ENCODE measurements around the gene SV2B. TPM values are rescaled to one million over a fixed set of nuclear protein-coding genes. Genes with fewer than 3 reads are reported as not detected.

Gene SV2B
- total RNA-seq, 1 donor from 2014 or later, result 1.2 TPM

GRCh38 chr15:91228890-91229289 lies 128.8 kb downstream of the SV2B start:
- no peaks in the 10 kb centered on the region for H3K9me3 ChIP-seq
- H3K4me1 ChIP-seq, result no peaks in the 10 kb centered on the region
- TF ChIP-seq CTCF (IDR thresholded peaks at IDR 0.05), result no peak
- no peak overlapping the region for H3K4me3 ChIP-seq
- H3K27ac ChIP-seq, result no peak overlapping the region
- peaks cover 6% of the 10 kb centered on the region for H3K27me3 ChIP-seq (ENCODE audit: low read depth)
- intact Hi-C loops (cut with DNase I), result no loop called here
- no peak for DNase-seq
- no peaks in the 10 kb centered on the region for H3K36me3 ChIP-seq
- ATAC-seq, result no peak

- intact Hi-C loops (cut with DNase I), result no loop called here
- Histone ChIP-seq H3K36me3 (no peaks in the 10 kb centered on the region), H3K27ac (no peak overlapping the region), H3K4me1 (no peaks in the 10 kb centered on the region), H3K27me3 (ENCODE audit: low read depth) (peaks cover 3% of the 10 kb centered on the region), H3K4me3 (no peak overlapping the region), H3K9me3 (no peaks in the 10 kb centered on the region)
- ATAC-seq, result no peak
- DNase-seq, result no peak
- TF ChIP-seq CTCF (IDR thresholded peaks at IDR 0.05), result no peak
These were observed 131.6 kb downstream of the SV2B start for GRCh38 chr15:91231703-91232102.

GRCh38 chr15:91234759-91235158 lies 134.7 kb downstream of the SV2B start:
- peaks cover 16% of the 10 kb centered on the region for H3K27me3 ChIP-seq (ENCODE audit: low read depth)
- H3K36me3 ChIP-seq, result no peaks in the 10 kb centered on the region
- no peak overlapping the region for H3K4me3 ChIP-seq
- H3K9me3 ChIP-seq, result no peaks in the 10 kb centered on the region
- H3K27ac ChIP-seq, result no peak overlapping the region
- DNase-seq (no peak), ATAC-seq (no peak)
- H3K4me1 ChIP-seq, result no peaks in the 10 kb centered on the region
- intact Hi-C loops (cut with DNase I), result no loop called here
- no peak for TF ChIP-seq CTCF (IDR thresholded peaks at IDR 0.05)

- TF ChIP-seq CTCF (IDR thresholded peaks at IDR 0.05), result no peak
- peaks cover 20% of the 10 kb centered on the region for H3K27me3 ChIP-seq (ENCODE audit: low read depth)
- no peak overlapping the region for H3K4me3 ChIP-seq
- no peak for DNase-seq
- H3K27ac ChIP-seq, result no peak overlapping the region
- no peaks in the 10 kb centered on the region for H3K4me1 ChIP-seq
- ATAC-seq, result no peak
- H3K9me3 ChIP-seq, result no peaks in the 10 kb centered on the region
- intact Hi-C loops (cut with DNase I), result no loop called here
- H3K36me3 ChIP-seq, result no peaks in the 10 kb centered on the region
These were observed 135.3 kb downstream of the SV2B start for GRCh38 chr15:91235376-91235775.

- intact Hi-C loops (cut with DNase I), result no loop called here
- DNase-seq (no peak), ATAC-seq (no peak)
- Histone ChIP-seq H3K9me3 (no peaks in the 10 kb centered on the region), H3K27me3 (ENCODE audit: low read depth) (peaks cover 26% of the 10 kb centered on the region), H3K36me3 (no peaks in the 10 kb centered on the region), H3K27ac (no peak overlapping the region), H3K4me1 (no peaks in the 10 kb centered on the region), H3K4me3 (no peak overlapping the region)
- TF ChIP-seq CTCF (IDR thresholded peaks at IDR 0.05), result no peak
These were observed 137.4 kb downstream of the SV2B start for GRCh38 chr15:91237445-91237844.

All from lower lobe of right lung (tissue), 2 donors.